ENCODE results near the gene PRR3. TPM values are rescaled to one million over a fixed set of nuclear protein-coding genes. Genes with fewer than 3 reads are reported as not detected.

PRR3 gene
- total RNA-seq, 1 donor from 2014 or later = 16.6 TPM

DNA sequence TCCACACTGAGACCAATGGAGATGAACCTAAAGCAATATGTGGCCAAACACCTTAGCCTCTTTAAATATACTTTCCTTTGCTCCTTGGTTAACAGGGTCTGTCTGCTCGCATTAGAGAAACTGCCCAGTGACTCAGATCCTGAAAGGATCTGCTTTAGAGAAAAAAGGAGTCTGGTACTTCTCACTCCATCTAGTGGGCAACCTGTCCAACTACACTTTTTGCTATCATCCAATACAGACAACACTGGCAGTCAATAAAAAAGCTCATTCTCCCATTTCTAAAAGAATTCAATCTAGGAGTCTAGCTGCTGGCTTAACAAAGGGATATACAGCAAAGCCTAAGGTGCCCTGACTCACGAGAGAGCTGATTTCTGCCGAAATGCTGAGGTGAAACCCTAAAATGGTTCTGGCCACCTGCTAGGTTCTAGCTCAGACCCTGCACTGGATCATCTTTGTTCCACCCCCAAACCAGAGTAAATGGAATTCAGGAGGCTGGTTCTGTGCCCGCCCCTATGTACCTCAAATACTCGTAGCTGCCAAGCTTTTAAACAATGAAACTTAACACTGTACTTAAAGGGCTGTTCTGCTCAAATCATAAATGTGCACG lies 12.3 kb upstream of the PRR3 start:
- DNase-seq (ENCODE audit: low spot score, unreplicated experiment) = no peak
- H3K4me3 Mint-ChIP-seq (ENCODE audit: low read depth) = no peak overlapping the region
- no peak overlapping the region for H3K27ac Mint-ChIP-seq
- TF ChIP-seq, protein P1, sequence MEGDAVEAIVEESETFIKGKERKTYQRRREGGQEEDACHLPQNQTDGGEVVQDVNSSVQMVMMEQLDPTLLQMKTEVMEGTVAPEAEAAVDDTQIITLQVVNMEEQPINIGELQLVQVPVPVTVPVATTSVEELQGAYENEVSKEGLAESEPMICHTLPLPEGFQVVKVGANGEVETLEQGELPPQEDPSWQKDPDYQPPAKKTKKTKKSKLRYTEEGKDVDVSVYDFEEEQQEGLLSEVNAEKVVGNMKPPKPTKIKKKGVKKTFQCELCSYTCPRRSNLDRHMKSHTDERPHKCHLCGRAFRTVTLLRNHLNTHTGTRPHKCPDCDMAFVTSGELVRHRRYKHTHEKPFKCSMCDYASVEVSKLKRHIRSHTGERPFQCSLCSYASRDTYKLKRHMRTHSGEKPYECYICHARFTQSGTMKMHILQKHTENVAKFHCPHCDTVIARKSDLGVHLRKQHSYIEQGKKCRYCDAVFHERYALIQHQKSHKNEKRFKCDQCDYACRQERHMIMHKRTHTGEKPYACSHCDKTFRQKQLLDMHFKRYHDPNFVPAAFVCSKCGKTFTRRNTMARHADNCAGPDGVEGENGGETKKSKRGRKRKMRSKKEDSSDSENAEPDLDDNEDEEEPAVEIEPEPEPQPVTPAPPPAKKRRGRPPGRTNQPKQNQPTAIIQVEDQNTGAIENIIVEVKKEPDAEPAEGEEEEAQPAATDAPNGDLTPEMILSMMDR (IDR thresholded peaks at IDR 0.05; ENCODE audit: unreplicated experiment) = peak; percentile 71
- H3K27me3 Mint-ChIP-seq = peaks cover 16% of the 10 kb centered on the region
- no peaks in the 10 kb centered on the region for H3K9me3 Mint-ChIP-seq (ENCODE audit: low read depth)
- H3K4me1 Mint-ChIP-seq (ENCODE audit: low read depth) = peaks cover 3% of the 10 kb centered on the region
- peaks cover 15% of the 10 kb centered on the region for H3K36me3 Mint-ChIP-seq (ENCODE audit: insufficient read depth)

DNA sequence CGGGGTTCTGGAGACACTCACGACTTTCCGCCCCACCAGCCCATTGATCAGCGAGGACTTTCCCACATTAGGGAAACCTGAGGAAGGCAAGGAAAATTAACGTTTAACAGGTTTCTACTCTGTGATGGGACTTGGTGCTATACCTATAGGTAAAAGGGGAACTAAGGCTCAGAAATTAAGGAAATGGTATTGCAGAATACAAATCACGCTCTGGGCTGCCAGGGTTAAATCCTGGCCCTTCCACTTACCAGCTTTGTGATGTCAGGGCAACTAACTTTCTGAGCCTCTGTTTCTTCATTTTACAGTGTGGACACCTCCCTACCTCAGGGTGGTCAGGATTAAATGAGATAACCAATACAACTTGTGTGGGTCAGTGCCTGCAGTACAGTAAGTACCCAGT lies 9.6 kb upstream of the PRR3 start:
- Mint-ChIP-seq H3K27me3 (peaks cover 8% of the 10 kb centered on the region), H3K9me3 (ENCODE audit: low read depth) (no peaks in the 10 kb centered on the region), H3K27ac (no peak overlapping the region), H3K36me3 (ENCODE audit: insufficient read depth) (peaks cover 27% of the 10 kb centered on the region), H3K4me3 (ENCODE audit: low read depth) (no peak overlapping the region), H3K4me1 (ENCODE audit: low read depth) (no peaks in the 10 kb centered on the region)
- TF ChIP-seq, protein P1 (IDR thresholded peaks at IDR 0.05; ENCODE audit: unreplicated experiment) = no peak
- no peak for DNase-seq (ENCODE audit: low spot score, unreplicated experiment)

DNA sequence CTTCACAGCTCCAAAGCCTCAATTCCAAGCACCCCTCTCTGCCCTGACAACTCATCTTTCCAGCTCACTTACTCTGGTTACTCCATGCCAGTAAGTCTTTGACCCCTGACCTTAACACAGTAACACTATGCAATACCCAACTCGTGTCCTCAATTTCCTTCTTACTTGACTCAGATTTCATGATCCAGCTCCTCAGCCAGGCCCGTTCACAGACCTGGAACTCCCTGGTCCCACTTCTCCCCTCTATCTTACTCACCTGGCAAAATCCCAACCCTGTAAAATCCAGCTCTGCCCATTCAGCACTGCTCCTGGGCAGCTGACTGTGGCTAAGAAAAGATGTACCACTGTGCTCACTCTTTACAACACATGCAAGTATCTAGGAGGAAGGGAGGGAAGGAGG lies 8.7 kb upstream of the PRR3 start:
- DNase-seq (ENCODE audit: low spot score, unreplicated experiment) = no peak
- no peak overlapping the region for H3K4me3 Mint-ChIP-seq (ENCODE audit: low read depth)
- H3K27ac Mint-ChIP-seq = no peak overlapping the region
- no peaks in the 10 kb centered on the region for H3K4me1 Mint-ChIP-seq (ENCODE audit: low read depth)
- H3K9me3 Mint-ChIP-seq (ENCODE audit: low read depth) = no peaks in the 10 kb centered on the region
- TF ChIP-seq, protein P1 (IDR thresholded peaks at IDR 0.05; ENCODE audit: unreplicated experiment) = no peak
- H3K27me3 Mint-ChIP-seq = no peaks in the 10 kb centered on the region
- H3K36me3 Mint-ChIP-seq (ENCODE audit: insufficient read depth) = peaks cover 33% of the 10 kb centered on the region

DNA sequence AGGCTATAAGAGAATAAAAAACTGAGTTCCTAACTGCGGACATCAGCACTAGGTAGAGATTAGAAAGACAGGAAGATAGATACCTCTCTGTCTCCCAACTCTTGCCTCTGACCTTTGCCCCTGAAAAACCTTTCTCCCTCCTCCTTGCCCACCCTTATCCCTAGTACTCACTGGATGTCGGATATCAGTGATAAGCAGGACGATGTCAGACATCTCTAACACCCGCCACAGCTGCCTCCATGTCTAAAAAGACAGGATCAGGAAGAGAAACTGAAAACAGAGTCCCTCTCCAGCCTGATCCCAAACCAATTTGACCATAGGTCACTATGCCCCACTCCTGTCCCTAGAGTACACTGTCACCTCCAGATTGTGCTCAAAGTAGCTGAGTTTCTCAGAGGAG lies 2.7 kb upstream of the PRR3 start:
- H3K27ac Mint-ChIP-seq = no peak overlapping the region
- no peaks in the 10 kb centered on the region for H3K27me3 Mint-ChIP-seq
- no peak for DNase-seq (ENCODE audit: low spot score, unreplicated experiment)
- H3K4me3 Mint-ChIP-seq (ENCODE audit: low read depth) = peak overlapping the region; percentile 96
- H3K36me3 Mint-ChIP-seq (ENCODE audit: insufficient read depth) = peaks cover 22% of the 10 kb centered on the region
- H3K9me3 Mint-ChIP-seq (ENCODE audit: low read depth) = no peaks in the 10 kb centered on the region
- TF ChIP-seq, protein P1 (IDR thresholded peaks at IDR 0.05; ENCODE audit: unreplicated experiment) = no peak
- H3K4me1 Mint-ChIP-seq (ENCODE audit: low read depth) = peaks cover 20% of the 10 kb centered on the region

DNA sequence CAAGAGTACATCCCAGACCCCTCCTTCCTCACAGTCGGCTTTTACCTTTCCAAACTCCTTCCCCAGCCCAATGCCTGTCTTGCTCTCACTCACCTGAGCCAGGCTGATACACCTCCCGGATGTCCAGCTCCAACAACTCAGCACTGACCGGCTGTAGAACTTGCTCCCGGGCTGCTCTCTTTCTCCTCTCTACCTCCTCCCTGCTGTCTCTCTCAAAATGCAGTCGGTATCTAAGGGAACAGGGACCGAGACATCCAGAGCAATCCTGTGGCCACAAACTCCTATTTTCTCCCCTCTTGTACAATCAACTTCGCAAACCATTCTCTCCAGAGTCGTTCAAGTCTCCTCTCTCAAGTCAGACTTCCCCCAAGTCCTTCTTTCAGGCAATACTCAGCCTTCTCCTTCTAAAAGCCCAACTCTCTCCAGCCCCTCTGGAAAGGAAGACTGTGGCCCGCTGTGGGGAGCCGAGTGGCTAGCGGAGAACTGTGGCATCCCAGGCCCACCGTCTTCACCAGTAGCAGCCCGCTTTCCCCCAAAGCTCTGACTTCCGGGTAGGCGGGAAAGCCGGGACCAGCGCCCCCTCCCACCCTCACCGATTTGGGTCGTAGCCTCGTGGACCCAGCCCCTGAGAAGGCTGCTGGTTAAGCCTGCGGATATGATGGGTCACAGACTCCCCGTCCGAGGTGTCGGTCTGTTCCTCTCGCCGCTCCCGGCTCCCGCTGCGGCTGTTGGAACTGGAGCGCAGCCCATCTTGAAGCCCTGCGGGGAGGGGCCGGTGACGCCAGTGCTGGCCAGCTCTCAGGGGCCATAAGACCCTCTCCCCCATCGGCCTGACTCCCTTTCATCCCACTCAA lies 1.9 kb upstream of the PRR3 start:
- TF ChIP-seq, protein P1 (IDR thresholded peaks at IDR 0.05; ENCODE audit: unreplicated experiment) = no peak
- no peaks in the 10 kb centered on the region for H3K9me3 Mint-ChIP-seq (ENCODE audit: low read depth)
- peak; percentile 24 for DNase-seq (ENCODE audit: low spot score, unreplicated experiment)
- H3K27ac Mint-ChIP-seq = peak overlapping the region; percentile 99
- peaks cover 19% of the 10 kb centered on the region for H3K36me3 Mint-ChIP-seq (ENCODE audit: insufficient read depth)
- peaks cover 20% of the 10 kb centered on the region for H3K4me1 Mint-ChIP-seq (ENCODE audit: low read depth)
- H3K27me3 Mint-ChIP-seq = no peaks in the 10 kb centered on the region
- H3K4me3 Mint-ChIP-seq (ENCODE audit: low read depth) = peak overlapping the region; percentile 96

Data from progenitor cell of endocrine pancreas (in vitro differentiated cells).